HFFc6 (cell line): ENCODE measurements around the gene NCR3LG1. TPM values are rescaled to one million over a fixed set of nuclear protein-coding genes. Genes with fewer than 3 reads are reported as not detected.

Experiments used
- DNase-seq: peaks from one replicate; pipeline ENCODE4 v3.0.0-alpha.2; 2018
- H3K27ac Mint-ChIP-seq: 2 replicates; pipeline ENCODE4 v1.8.0; 2020; ENCODE audit warnings: mild to moderate bottlenecking, mixed read lengths
- H3K27me3 Mint-ChIP-seq: 2 replicates; pipeline ENCODE4 v1.8.0; 2021; ENCODE audit warnings: mild to moderate bottlenecking, moderate library complexity, mixed read lengths; ENCODE audit not compliant: insufficient read depth
- H3K36me3 Mint-ChIP-seq: 2 replicates; pipeline ENCODE4 v1.8.0; 2021; ENCODE audit warnings: low read depth, mixed read lengths
- H3K4me1 Mint-ChIP-seq: 2 replicates; pipeline ENCODE4 v1.8.0; 2020; ENCODE audit warnings: low read depth, mixed read lengths
- H3K4me3 Mint-ChIP-seq: 2 replicates; pipeline ENCODE4 v1.8.0; 2020; ENCODE audit warnings: mild to moderate bottlenecking, moderate library complexity, mixed read lengths
- H3K9me3 Mint-ChIP-seq: 2 replicates; pipeline ENCODE4 v1.8.0; 2020; ENCODE audit warnings: mild to moderate bottlenecking, mixed read lengths
- long read RNA-seq: library from polyadenylated mRNA; unstranded; transcript quantifications from one replicate; pipeline ENCODE4 v2.0.0, GENCODE V29; 2019
- total RNA-seq, 6 experiments: library from RNA; stranded (reverse); fragmentation: NEBNext Ultra II Directional; extraction: Animal tissue kit (Norgen Biotek cat#: 25700); gene quantifications; 2 replicates in 1 of 6; 3 replicates in 5 of 6; pipeline ENCODE4 v1.2.3, GENCODE V29; 2021
- TF ChIP-seq, protein P1 (sequence below): fragments of 200-600 bp; sonication (generic); IDR thresholded peaks from 2 replicates; pipeline ENCODE4 v1.5.0; 2021; ENCODE audit warnings: antibody characterized with exemption, mild to moderate bottlenecking

NCR3LG1 gene, protein sequence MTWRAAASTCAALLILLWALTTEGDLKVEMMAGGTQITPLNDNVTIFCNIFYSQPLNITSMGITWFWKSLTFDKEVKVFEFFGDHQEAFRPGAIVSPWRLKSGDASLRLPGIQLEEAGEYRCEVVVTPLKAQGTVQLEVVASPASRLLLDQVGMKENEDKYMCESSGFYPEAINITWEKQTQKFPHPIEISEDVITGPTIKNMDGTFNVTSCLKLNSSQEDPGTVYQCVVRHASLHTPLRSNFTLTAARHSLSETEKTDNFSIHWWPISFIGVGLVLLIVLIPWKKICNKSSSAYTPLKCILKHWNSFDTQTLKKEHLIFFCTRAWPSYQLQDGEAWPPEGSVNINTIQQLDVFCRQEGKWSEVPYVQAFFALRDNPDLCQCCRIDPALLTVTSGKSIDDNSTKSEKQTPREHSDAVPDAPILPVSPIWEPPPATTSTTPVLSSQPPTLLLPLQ
- 1 to 10 TPM; 2.2 to 3.4 (median 2.5) TPM for total RNA-seq
- long read RNA-seq, partial matches to known transcripts, result 0 of 2 reads
- long read RNA-seq, other reads (novel, unspliced or antisense), result 2 of 2 reads

DNA sequence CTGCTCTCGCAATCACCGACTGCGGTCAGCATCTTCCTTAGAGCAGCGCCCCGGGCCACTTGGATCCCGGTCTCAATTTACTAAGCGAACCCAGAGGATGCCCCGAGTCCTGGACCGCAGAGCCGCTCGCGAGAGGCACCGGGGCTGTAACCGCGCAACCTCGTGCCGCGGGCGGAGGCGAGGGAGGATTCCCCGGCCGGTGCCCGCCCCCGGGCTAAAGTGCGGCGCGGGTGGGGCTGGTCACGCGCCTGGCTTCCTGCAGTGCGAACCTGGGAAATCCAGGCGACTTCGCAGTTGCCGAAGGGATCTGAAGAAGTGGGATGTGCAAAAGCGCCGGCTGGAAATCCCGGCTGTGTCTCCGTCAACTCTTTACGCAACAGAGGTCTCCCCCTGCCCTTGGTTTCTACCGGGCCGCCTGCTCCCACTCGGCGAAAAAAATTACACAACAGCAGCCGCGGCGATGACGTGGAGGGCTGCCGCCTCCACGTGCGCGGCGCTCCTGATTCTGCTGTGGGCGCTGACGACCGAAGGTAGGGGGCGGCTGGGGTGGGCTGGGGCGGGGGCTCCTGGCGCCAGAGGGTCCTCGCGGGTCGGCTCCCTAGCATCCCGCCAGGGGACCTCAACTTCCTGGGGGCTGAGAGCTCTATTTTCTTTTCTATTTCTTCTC lies at the start of gene NCR3LG1:
Gene NCR3LG1, plus strand, starts transcription at position 291 of the 667 bp plus-strand sequence. Its CDS starts 170 bp downstream, at position 461.
- H3K4me1 Mint-ChIP-seq, result peaks cover 32% of the 10 kb centered on the region
- peaks cover 2% of the 10 kb centered on the region for H3K27me3 Mint-ChIP-seq
- H3K4me3 Mint-ChIP-seq, result peak within 1 kb of the TSS; percentile 95
- peaks cover 4% of the 10 kb centered on the region; the same call in 1 of the 2 replicates for H3K36me3 Mint-ChIP-seq
- peak within 1 kb of the TSS; percentile 91 for H3K27ac Mint-ChIP-seq
- H3K9me3 Mint-ChIP-seq, result no peaks in the 10 kb centered on the region
- TF ChIP-seq, protein P1, sequence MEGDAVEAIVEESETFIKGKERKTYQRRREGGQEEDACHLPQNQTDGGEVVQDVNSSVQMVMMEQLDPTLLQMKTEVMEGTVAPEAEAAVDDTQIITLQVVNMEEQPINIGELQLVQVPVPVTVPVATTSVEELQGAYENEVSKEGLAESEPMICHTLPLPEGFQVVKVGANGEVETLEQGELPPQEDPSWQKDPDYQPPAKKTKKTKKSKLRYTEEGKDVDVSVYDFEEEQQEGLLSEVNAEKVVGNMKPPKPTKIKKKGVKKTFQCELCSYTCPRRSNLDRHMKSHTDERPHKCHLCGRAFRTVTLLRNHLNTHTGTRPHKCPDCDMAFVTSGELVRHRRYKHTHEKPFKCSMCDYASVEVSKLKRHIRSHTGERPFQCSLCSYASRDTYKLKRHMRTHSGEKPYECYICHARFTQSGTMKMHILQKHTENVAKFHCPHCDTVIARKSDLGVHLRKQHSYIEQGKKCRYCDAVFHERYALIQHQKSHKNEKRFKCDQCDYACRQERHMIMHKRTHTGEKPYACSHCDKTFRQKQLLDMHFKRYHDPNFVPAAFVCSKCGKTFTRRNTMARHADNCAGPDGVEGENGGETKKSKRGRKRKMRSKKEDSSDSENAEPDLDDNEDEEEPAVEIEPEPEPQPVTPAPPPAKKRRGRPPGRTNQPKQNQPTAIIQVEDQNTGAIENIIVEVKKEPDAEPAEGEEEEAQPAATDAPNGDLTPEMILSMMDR, result 0 out of 2 replicates have a peak, but pooled peaks have one; percentile 28
- DNase-seq, result peak; percentile 52

- H3K4me1 Mint-ChIP-seq, result no peaks in the 10 kb centered on the region
- TF ChIP-seq, protein P1, result no peak
- no peak overlapping the region for H3K27ac Mint-ChIP-seq
These were observed 38.0 kb upstream of the NCR3LG1 start for GRCh38 chr11:17313349-17314231.

DNA sequence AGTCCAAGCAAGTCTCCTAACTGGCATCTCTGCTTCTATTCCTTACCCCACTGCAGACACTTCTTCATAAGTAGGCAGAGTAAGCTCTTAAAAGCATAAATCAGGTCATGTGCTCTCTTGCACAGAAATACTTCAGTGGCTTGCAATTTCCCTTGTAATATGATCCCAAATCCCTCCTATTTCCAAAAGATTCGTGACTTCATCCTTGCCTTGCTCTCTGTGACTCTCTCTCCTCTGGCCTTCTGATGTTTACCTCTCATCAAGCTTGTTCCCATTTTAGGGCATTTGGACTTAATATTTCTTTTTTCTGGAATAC lies 37.4 kb upstream of the NCR3LG1 start:
- TF ChIP-seq, protein P1, result no peak

More at GRCh38 chr11:17313349-17314231, 38.0 kb upstream of the NCR3LG1 start:
- no peaks in the 10 kb centered on the region for H3K27me3 Mint-ChIP-seq
- H3K4me3 Mint-ChIP-seq, result no peak overlapping the region
- peaks cover 11% of the 10 kb centered on the region; the same call in 1 of the 2 replicates for H3K36me3 Mint-ChIP-seq
- H3K9me3 Mint-ChIP-seq, result no peaks in the 10 kb centered on the region
- no peak for DNase-seq

GRCh38 chr11:17314904-17315426 lies 36.6 kb upstream of the NCR3LG1 start:
- no peak for DNase-seq
- TF ChIP-seq, protein P1, result no peak
- Mint-ChIP-seq H3K9me3 (no peaks in the 10 kb centered on the region), H3K36me3 (peaks cover 11% of the 10 kb centered on the region), H3K4me1 (no peaks in the 10 kb centered on the region), H3K4me3 (no peak overlapping the region), H3K27me3 (no peaks in the 10 kb centered on the region), H3K27ac (no peak overlapping the region)

More for the DNA sequence above, 37.4 kb upstream of the NCR3LG1 start:
- no peak overlapping the region for H3K27ac Mint-ChIP-seq
- no peaks in the 10 kb centered on the region for H3K27me3 Mint-ChIP-seq
- no peaks in the 10 kb centered on the region for H3K4me1 Mint-ChIP-seq
- no peaks in the 10 kb centered on the region for H3K9me3 Mint-ChIP-seq
- no peak overlapping the region for H3K4me3 Mint-ChIP-seq
- DNase-seq, result peak; percentile 80
- peaks cover 11% of the 10 kb centered on the region; the same call in 1 of the 2 replicates for H3K36me3 Mint-ChIP-seq
